NCI-H1105 (cell line): ENCODE measurements around the gene PRSS22.
A peak's percentile ranks its signal among the peaks of the same experiment; 100 is the strongest.

Experiments used
- DNase-seq: peaks from one replicate; lab custom pipeline; 2025; lab: John Stamatoyannopoulos, UW

Gene PRSS22

GRCh38 chr16:2881783-2882649 is 24.0 kb upstream of the PRSS22 start:
- DNase-seq, result no peak

- DNase-seq, result no peak
These were observed 22.0 kb upstream of the PRSS22 start for GRCh38 chr16:2879854-2880508.

DNA sequence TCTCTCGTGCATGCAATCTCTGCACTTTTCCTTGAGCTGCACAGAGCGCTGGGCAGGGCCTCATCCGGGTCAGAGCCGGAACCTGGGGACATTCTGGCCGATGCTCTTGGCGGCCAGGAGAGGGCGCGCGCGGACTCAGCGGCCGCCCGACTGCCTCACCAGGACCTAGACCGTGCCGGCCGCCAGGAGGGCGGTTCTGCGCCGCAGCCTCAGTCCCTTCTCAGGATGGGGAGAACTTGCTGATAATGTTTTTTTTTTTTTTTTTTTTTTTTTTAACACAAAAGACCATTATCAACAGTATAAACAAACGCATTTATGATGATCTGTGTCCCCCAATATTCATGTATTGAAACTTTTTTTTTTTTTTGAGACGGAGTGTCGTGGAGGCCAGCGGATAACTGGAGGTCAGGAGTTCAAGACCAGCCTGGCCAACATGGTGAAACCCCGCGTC is 17.0 kb upstream of the PRSS22 start:
- DNase-seq, result peak; percentile 11

- DNase-seq, result no peak
These were observed 16.3 kb upstream of the PRSS22 start for GRCh38 chr16:2874032-2874911.

- no peak for DNase-seq
These were observed 14.0 kb upstream of the PRSS22 start for GRCh38 chr16:2871926-2872325.

DNA sequence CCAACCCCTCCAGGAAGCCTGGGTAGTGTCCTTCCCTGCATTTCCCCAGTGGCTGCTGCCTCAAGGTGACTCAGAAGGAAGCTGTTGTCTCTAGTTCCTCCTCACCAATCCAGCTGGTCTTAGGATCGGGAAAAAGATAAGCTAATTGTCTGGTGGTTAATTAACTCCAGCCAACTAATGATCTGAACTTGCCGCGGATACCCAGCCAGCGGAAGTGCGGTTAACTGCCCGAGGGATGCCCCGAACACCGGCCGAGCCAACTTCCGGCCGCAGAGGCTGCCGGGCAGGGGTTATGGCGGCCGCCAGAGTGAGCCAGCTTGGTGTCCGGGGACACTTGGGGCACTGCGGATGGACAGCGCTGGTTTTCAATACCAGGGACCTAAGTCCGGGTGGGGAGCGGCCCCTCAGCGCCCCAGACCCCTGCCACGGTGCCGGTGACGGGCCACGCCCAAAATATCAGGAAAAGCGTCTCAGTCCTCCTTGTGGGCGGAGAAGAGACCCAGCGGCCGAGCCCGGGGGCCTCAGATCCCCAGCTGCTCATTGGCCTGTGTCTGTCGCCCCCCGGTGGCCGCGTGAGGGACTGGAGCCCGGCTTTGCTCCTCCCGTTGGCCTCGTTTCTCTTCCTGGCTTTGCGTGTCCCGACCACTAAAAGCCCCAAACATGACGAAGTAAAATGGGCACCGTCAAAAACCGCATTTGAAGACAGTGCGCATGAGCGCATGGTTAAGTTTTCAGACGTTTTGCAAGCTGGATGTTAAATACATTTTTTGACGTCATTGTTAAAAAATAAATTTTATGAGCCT is 10.2 kb upstream of the PRSS22 start:
- peak; percentile 73 for DNase-seq

DNA sequence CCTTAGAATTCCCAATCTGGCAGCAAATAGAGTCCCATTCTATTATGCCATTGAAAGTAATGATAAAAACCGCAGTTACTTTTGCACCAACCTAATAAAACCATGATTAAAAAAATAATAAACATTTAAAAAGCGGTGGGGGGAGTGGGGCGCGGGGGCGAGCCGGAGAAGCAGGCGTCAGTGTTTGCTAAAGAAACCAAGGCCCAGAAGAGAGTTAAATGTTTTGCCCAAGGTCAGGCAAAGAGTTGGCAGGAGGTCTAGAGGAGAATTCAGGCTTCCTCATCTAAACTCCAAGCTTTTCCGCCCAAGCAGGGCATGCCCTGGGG is 9.7 kb upstream of the PRSS22 start:
- no peak for DNase-seq

DNA sequence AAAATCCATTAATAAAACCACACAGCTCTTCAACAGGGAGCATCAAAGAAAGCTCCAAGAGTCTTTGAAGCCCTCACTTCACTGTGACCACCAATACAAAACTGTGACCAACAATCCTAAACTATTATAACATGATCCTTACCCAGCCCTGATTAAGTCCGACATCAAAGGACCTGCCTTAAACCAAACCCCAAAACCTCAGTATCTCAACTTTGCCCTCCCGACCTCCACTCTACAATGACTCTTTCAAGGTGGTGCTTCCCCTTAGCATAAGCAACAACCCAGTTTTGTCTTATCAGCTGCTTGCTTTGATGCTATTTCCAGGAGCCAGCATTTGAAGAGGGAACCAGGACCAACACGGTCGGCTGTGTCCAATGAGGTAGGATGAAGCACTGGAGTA is 8.5 kb upstream of the PRSS22 start:
- no peak for DNase-seq

GRCh38 chr16:2865651-2866050 is 7.7 kb upstream of the PRSS22 start:
- no peak for DNase-seq

DNA sequence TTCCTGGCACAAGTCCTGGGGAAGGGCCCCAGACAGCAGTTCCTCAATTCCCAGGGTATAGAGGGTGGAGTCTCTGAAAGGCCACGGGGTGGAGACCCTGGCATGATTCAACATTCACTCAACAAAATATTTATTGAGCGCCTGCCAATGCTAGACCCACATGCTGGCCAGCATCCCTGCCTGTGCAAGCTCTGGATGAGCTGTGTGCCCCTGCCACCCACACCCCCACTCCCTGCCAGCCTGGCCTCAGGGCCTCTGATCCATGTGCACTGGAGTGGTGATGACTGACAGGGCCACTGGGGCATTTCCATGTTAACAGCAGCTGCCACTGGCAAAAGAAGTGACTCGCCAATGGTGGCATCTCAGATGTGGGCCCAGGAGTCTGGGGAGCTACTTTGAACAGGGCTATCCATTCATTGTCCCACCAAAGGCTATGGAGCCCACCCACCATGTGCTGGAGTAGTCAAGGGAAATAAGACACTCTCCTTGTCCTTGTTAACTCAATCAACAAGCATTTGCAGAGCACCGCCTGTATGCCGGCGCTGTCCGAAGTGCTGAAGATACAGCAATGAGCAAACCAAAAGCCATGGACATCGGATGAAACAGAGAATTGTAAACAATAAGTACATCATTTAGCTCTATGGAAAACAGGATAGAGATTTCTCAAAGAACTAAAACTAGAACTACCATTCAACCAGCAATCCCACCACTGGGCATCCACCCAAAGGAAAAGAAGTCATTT is 3.0 kb upstream of the PRSS22 start:
- no peak for DNase-seq

DNA sequence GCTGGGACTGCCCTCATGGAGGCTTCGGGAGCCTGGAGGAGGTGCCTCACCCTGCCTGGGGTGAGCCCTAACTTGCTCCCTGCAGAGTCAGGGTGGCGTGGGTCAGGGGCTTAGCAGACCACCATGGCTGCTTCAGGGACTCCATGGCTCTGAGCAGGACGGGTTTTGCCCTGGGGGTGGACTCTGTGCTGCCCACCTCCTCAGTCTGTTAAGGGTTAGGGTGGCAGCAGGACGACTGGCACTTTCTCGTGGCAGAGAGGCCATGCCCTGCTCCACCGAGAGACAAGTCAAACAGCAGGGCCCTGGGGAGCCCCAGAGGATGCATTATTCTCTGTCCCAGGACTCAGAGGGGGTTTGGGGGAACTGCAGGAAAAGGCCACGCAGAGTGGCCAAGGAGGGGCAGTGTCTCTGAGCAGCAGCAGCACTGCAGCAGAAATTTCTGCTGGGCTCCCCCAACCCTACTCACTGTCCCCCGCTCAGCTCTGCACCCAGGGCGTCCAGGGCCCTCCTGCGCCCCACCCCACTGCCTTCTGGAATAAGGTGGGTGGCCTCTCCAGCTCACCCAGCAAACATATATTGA is 1.8 kb upstream of the PRSS22 start:
- no peak for DNase-seq

DNA sequence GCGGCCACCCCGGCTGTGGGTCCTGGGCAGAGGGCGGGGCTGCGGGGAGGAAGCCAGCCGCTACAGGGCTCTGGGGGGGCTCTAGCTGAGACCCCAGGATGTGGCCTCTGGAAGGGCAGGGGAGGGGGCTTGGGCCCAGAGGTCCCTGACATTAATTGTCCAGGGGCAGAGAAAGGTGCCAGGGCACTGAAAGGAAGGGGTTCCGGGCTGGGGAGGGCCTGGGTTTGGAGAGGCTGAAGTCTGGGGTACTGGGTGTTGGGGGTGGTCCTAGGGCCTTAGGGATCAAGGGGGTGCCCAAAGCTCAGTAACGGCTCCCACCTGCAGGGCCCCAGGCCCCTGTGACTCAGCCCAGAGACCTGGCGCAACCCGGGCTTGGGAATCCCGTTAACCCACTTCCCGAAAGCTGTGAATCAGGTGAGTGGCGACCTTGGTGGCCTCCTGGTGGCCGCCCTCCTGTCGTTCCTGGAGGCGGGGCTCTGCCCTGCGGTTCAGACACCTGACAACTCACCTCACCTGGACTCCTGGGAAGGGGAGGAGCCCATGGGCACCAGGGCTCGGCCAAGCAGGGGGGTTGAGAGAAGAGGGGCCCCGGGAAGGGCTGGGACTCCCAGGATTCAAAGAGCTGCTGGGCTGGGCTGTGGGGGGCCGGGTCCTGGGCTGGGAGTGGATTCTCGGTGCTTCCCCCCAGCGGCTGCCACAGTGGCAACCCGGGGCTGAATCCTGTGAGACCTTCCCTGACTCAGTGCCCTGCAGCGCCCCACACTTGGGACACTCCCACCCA is 465 bp upstream of the PRSS22 start:
- DNase-seq, result peak; percentile 4

DNA sequence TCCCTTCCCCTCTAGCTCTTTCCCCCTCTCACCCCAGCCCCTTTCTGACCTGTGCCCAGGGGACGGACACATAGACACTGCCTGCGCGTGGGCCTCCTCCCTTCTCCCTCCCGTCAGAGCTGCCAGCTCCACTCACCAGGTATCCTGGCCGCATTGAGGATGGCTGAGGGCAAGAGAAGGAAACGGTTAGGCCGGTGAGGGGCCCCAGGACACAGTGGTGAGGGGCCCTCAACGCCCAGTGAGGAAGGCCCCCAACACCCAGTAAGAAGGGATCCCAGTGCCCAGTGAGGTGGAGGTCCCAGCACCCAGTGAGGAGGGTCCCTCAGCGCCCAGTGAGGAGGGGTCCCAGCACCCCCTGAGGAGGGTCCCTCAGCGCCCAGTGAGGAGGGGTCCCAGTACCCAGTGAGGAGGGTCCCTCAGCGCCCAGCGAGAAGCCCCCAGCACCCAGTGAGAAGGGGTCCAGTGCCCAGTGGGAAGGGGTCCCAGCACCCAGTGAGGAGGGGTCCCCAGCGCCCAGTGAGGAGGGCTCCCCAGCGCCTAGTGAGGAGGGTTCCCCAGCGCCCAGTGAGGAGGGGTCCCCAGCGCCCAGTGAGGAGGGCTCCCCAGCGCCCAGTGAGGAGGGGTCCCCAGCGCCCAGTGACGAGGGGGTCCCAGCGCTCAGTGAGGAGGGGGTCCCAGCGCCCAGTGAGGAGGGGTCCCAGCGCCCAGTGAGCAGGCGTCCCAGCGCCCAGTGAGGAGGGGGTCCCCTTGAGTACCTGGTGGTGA is 1.1 kb downstream of the PRSS22 start:
- no peak for DNase-seq

GRCh38 chr16:2856061-2856670 is 1.8 kb downstream of the PRSS22 start:
- no peak for DNase-seq

DNA sequence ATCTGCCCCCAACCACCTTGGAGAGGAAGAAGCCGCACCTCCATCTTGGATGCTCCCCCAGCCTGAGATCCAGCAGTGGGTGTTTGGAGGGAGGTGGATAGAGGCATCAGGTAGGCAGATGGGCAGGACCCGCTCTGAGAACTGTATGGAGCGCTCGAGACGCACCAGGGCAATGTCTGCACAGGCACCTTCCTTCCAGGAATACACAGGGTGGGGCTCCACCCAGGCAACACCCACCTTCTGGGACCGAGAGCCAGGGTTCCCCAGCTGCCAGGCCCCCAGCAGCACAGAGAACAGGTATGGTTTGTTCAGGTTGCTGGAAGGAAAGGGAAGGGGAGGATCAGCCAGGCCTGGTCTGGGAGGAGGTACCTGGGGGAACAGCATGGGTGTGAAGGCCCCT is 2.4 kb downstream of the PRSS22 start:
- DNase-seq, result no peak

- DNase-seq, result no peak
These were observed 3.2 kb downstream of the PRSS22 start for GRCh38 chr16:2854700-2855309.

- DNase-seq, result no peak
These were observed 4.4 kb downstream of the PRSS22 start for GRCh38 chr16:2853531-2854073.
